K562 (cell line): ENCODE data around the gene EXTL1. TPM values are rescaled to one million over a fixed set of nuclear protein-coding genes. Genes with fewer than 3 reads are reported as not detected.

ENCODE experiments used
- ATAC-seq: fragments of 200-7000 bp; cut with Tn5 transposase; 3 replicates; pipeline ENCODE4 v1.9.1; 2020; ENCODE audit warnings: moderate library complexity
- BruUV-seq: library from RNA; stranded (reverse); fragments of 400-500 nt; replicated peaks from 2 replicates; lab custom pipeline; 2021; lab: Mats Ljungman, UMichigan
- CTCF ChIA-PET: fragments of 300-600 bp; formaldehyde crosslinking; extraction: SDS; loops from one replicate; lab custom pipeline; 2021; ENCODE audit warnings: low intra/inter-chr PET ratio; lab: Yijun Ruan, JAX
- POLR2A ChIA-PET: fragments of 300-600, 350-650 bp; sonication (Branson Sonifier 250); formaldehyde crosslinking; extraction: SDS; loops from one replicate; lab custom pipeline; 2021; ENCODE audit warnings: antibody characterized with exemption, inconsistent platforms; lab: Yijun Ruan, JAX
- DNase-seq, 4 experiments: peaks; one replicate each; pipeline versions ENCODE4 v3.0.0 to v3.0.0-alpha.2; 2011 to 2018; ENCODE audit warnings: low spot score in 3 of 4, mixed read lengths in 3 of 4; ENCODE audit errors: extremely low read depth in 1 of 4
- FAIRE-seq: peaks from 2 replicates; lab custom pipeline; 2011; peaks lifted over from hg19 to GRCh38; lab: Jason Lieb, UNC
- H2AFZ ChIP-seq: 2 replicates; pipeline ENCODE4 v1.6.0; 2011; ENCODE audit warnings: low read depth, low read length, control low read depth, inconsistent platforms
- H3K27ac ChIP-seq: fragments of 200-600 bp; 3 replicates; pipeline ENCODE4 v1.8.0; 2011; ENCODE audit warnings: low read depth, mild to moderate bottlenecking, control low read depth, inconsistent platforms, low read length, moderate library complexity, mixed read lengths; ENCODE audit errors: extremely low read depth
- H3K27me3 ChIP-seq, 2 experiments: fragments of 300-600 bp in 1 of 2; 2 replicates in 1 of 2; 3 replicates in 1 of 2; pipeline versions ENCODE4 v1.6.0 to v1.8.0; 2011; ENCODE audit warnings: inconsistent platforms in 2 of 2, low read length in 2 of 2, mild to moderate bottlenecking in 1 of 2, mixed read lengths in 1 of 2, moderate library complexity in 1 of 2; ENCODE audit not compliant: control insufficient read depth in 2 of 2, insufficient read depth in 2 of 2
- H3K36me3 ChIP-seq: fragments of 300-600 bp; 3 replicates; pipeline ENCODE4 v1.8.0; 2011; ENCODE audit warnings: mild to moderate bottlenecking, low read length, inconsistent platforms; ENCODE audit not compliant: control insufficient read depth, insufficient read depth
- H3K4me1 ChIP-seq, 2 experiments: fragments of 200-600 bp in 1 of 2; replicated peaks in 1 of 2; 2 replicates in 1 of 2; 3 replicates in 1 of 2; pipeline versions ENCODE4 v1.5.1 to v1.8.0; 2011; ENCODE audit warnings: inconsistent platforms in 2 of 2, low read length in 2 of 2, mild to moderate bottlenecking in 1 of 2, mixed read lengths in 1 of 2, moderate library complexity in 1 of 2; ENCODE audit not compliant: control insufficient read depth in 2 of 2, insufficient read depth in 2 of 2
- H3K4me2 ChIP-seq: 2 replicates; pipeline ENCODE4 v1.6.1; 2011; ENCODE audit warnings: low read length, control low read depth, inconsistent platforms, mixed read lengths; ENCODE audit not compliant: insufficient read depth
- H3K4me3 ChIP-seq: fragments of 200-600 bp; sonication (generic), shearing (Covaris generic); 2 replicates; pipeline ENCODE4 v1.5.1; 2016; ENCODE audit warnings: control low read depth, inconsistent platforms
- H3K79me2 ChIP-seq: fragments of 200-600 bp; 3 replicates; pipeline ENCODE4 v1.8.0; 2011; ENCODE audit warnings: low read length, inconsistent platforms; ENCODE audit not compliant: control insufficient read depth, insufficient read depth
- H3K9ac ChIP-seq, 2 experiments: 2 replicates each; pipeline versions ENCODE4 v1.6.0 to v1.6.1; 2011; ENCODE audit warnings: low read depth in 2 of 2, low read length in 2 of 2, control low read depth in 1 of 2, inconsistent platforms in 1 of 2, mild to moderate bottlenecking in 1 of 2, mixed read lengths in 1 of 2; ENCODE audit not compliant: insufficient read depth in 1 of 2
- H3K9me1 ChIP-seq: one replicate; pipeline ENCODE4 v1.6.0; 2011; ENCODE audit warnings: inconsistent platforms, mild to moderate bottlenecking, low read length, moderate library complexity; ENCODE audit not compliant: control insufficient read depth, insufficient read depth
- H3K9me3 ChIP-seq: replicated peaks from 2 replicates; pipeline ENCODE4 v1.5.1; 2011; ENCODE audit warnings: low read depth, low read length, inconsistent platforms; ENCODE audit not compliant: control insufficient read depth, insufficient read depth
- H4K20me1 ChIP-seq: replicated peaks from 2 replicates; pipeline ENCODE4 v1.6.1; 2011; ENCODE audit warnings: low read length, inconsistent platforms, mixed read lengths; ENCODE audit not compliant: control insufficient read depth, insufficient read depth
- CAMTA2 ChIP-seq: fragments of 250-450 bp; sonication (Bioruptor Pico); conservative IDR thresholded peaks from 2 replicates; pipeline ENCODE4 v1.5.1; 2022
- CSDE1 ChIP-seq, 2 experiments: fragments of 450-650 bp; IDR thresholded peaks; 2 replicates each; pipeline ENCODE4 v1.6.1; 2016; ENCODE audit warnings: mild to moderate bottlenecking in 1 of 2
- ESRRA ChIP-seq: fragments of 450-650 bp; IDR thresholded peaks from 2 replicates; pipeline ENCODE4 v1.6.1; 2014; ENCODE audit warnings: low read depth, mild to moderate bottlenecking, moderate library complexity, borderline replicate concordance
- GABPA ChIP-seq: fragments of 200-800 bp; sonication (Bioruptor generic); conservative IDR thresholded peaks from 2 replicates; pipeline ENCODE4 v1.6.1; 2016; ENCODE audit warnings: low read depth, missing genetic modification characterization, missing compliant biosample characterization
- GATAD2B ChIP-seq: fragments of 450-650 bp; IDR thresholded peaks from 2 replicates; pipeline ENCODE4 v1.6.1; 2017; ENCODE audit warnings: mild to moderate bottlenecking, borderline replicate concordance
- MEF2D ChIP-seq: conservative IDR thresholded peaks from 2 replicates; pipeline ENCODE4 v1.6.1; 2016; ENCODE audit warnings: low read depth, missing genetic modification characterization, missing compliant biosample characterization
- NCOA6 ChIP-seq: fragments of 450-650 bp; IDR thresholded peaks from 2 replicates; pipeline ENCODE4 v1.6.1; 2017; ENCODE audit warnings: mild to moderate bottlenecking
- NFE2 ChIP-seq: IDR thresholded peaks from 2 replicates; pipeline ENCODE4 v1.6.1; 2014; ENCODE audit warnings: antibody characterized with exemption, low read depth
- ZBTB49 ChIP-seq: sonication (generic); formaldehyde crosslinking; IDR thresholded peaks from 2 replicates; pipeline ENCODE4 v1.8.0; 2022; ENCODE audit warnings: missing genetic modification reagents, mild to moderate bottlenecking, borderline replicate concordance
- ZBTB8A ChIP-seq: fragments of 450-650 bp; IDR thresholded peaks from 2 replicates; pipeline ENCODE4 v1.6.1; 2018; ENCODE audit warnings: mild to moderate bottlenecking, moderate library complexity; ENCODE audit not compliant: partially characterized antibody
- ZNF124 ChIP-seq: sonication (generic); formaldehyde crosslinking; IDR thresholded peaks from 2 replicates; pipeline ENCODE4 v1.8.1; 2022; ENCODE audit warnings: missing genetic modification reagents
- ZNF239 ChIP-seq: fragments of 250-450 bp; sonication (Bioruptor Pico); IDR thresholded peaks from 2 replicates; pipeline ENCODE4 v1.4.0; 2020; ENCODE audit warnings: mild to moderate bottlenecking
- ZNF347 ChIP-seq: fragments of 450-650 bp; formaldehyde crosslinking; IDR thresholded peaks from 2 replicates; pipeline ENCODE4 v1.4.0; 2020; ENCODE audit warnings: low read depth, mild to moderate bottlenecking, moderate library complexity
- ZNF395 ChIP-seq: fragments of 200-800 bp; sonication (Bioruptor generic); IDR thresholded peaks from 2 replicates; pipeline ENCODE4 v1.6.1; 2017; ENCODE audit warnings: missing genetic modification characterization, missing compliant biosample characterization
- WGBS: fragments of 100-300 bp; shearing (Covaris generic); methylation state at CpG from one replicate; pipeline ENCODE4 v1.1.6; 2016; ENCODE audit warnings: low coverage, mixed read lengths; ENCODE audit not compliant: insufficient coverage; ENCODE audit errors: missing lambda C conversion rate; 5-methylcytosine and 5-hydroxymethylcytosine counted together
- in situ Hi-C: fragments of 300-500 bp; cut with MboI; formaldehyde crosslinking; loops from 4 replicates; pipeline ENCODE4 v1.15.0; 2018; ENCODE audit warnings: inconsistent platforms, mixed read lengths
- intact Hi-C: fragments of 100-400 bp; cut with micrococcal nuclease; formaldehyde crosslinking; loops from 2 replicates; pipeline ENCODE4 v1.14.2; 2022
- polyA plus RNA-seq, 8 experiments: library from polyadenylated mRNA; depleted of rRNA in 4 of 8; stranded (reverse) in 5 of 8; unstranded in 3 of 8; fragments of >200 nt; fragmentation: Nextera tagmentation in 2 of 8; fragmentation: Illumina TruSeq in 1 of 8; extraction: Ambion mirVana in 2 of 8; extraction: Trizol in 1 of 8; gene quantifications; 2 replicates each; pipeline versions ENCODE4 v1.2.1 to v1.2.3, GENCODE V29; 2011 to 2014; ENCODE audit warnings: inconsistent platforms in 1 of 8, missing spikeins in 1 of 8
- total RNA-seq, 7 experiments: library from RNA; depleted of rRNA in 6 of 7; stranded (reverse); fragments of >200 nt in 6 of 7; fragmentation: Illumina TruSeq in 2 of 7; extraction: Trizol in 2 of 7; gene quantifications; 2 replicates each; pipeline versions ENCODE4 v1.2.1 to v1.2.3, GENCODE V29; 2011 to 2021; ENCODE audit warnings: low replicate concordance in 1 of 7

The EXTL1 gene
- total and polyA plus RNA-seq, 9 of the 15 experiments (the other 6 are each of a cell fraction or from before 2014, with no cell fraction given): 0.04 to 0.23 (median 0.08) TPM; not detected in 3

- POLR2A ChIA-PET: interaction anchor here (0.6 to 1.4 kb wide), 4 partner anchors 9 to 74 kb away, joined by 3 to 5 read pairs (median 4); partner anchors contain the start of gene PAFAH2
These were observed 42.4 kb upstream of the EXTL1 start for GRCh38 chr1:25979210-25979609.

GRCh38 chr1:25985171-25985570 lies 36.4 kb upstream of the EXTL1 start:
- Histone ChIP-seq H4K20me1 (no peaks in the 10 kb centered on the region), H3K27ac (no peak overlapping the region), H3K9ac (no peak overlapping the region), H3K4me1 (peaks cover 0 to under 1% of the 10 kb centered on the region in 2 experiments; a peak in 1 of 5 replicates), H3K4me3 (no peak overlapping the region), H3K27me3 (no peaks in the 10 kb centered on the region), H2AFZ (no peak overlapping the region), H3K4me2 (no peak overlapping the region), H3K79me2 (no peaks in the 10 kb centered on the region), H3K36me3 (peaks cover 45% of the 10 kb centered on the region), H3K9me3 (no peaks in the 10 kb centered on the region), H3K9me1 (no peaks in the 10 kb centered on the region)
- ChIA-PET POLR2A (no interaction called here), CTCF (interaction anchor here (0.5 kb wide), 1 partner anchor 43 kb away, joined by 5 read pairs; no protein-coding TSS in a partner anchor)
- FAIRE-seq (no peak), ATAC-seq (no peak), DNase-seq (no peak)
- intact Hi-C loops: no loop called here
- 78% methylated on average over 1 of the region's 1 CpG for WGBS
- no TSS peak for BruUV-seq
- TF ChIP-seq ZNF395 (CRISPR knock-in tag) (no peak), MEF2D (tag) (no peak), ZBTB49 (CRISPR knock-in tag) (no peak), GATAD2B (no peak), NCOA6 (no peak)
- in situ Hi-C loops: no loop called here

More at GRCh38 chr1:25979210-25979609, 42.4 kb upstream of the EXTL1 start:
- Histone ChIP-seq H3K27ac (peak overlapping the region; percentile 2; the same call in 1 of the 3 replicates), H4K20me1 (no peaks in the 10 kb centered on the region), H3K9me3 (no peaks in the 10 kb centered on the region), H3K4me2 (no peak overlapping the region), H3K27me3 (no peaks in the 10 kb centered on the region), H3K9ac (no peak overlapping the region; a peak in 1 of 4 replicates), H3K79me2 (no peaks in the 10 kb centered on the region), H2AFZ (no peak overlapping the region), H3K4me3 (no peak overlapping the region), H3K4me1 (peaks cover 4 to 14% of the 10 kb centered on the region in 2 experiments; a peak in 3 of 5 replicates)
- 49% methylated on average over 7 of the region's 7 CpGs for WGBS
- FAIRE-seq (no peak), ATAC-seq (no peak; the same call in 2 of the 3 replicates), DNase-seq (no peak)
- in situ Hi-C loops (no loop called here), intact Hi-C loops (no loop called here)
- BruUV-seq: no TSS peak
- TF ChIP-seq ZBTB8A (no peak), ZNF124 (CRISPR knock-in tag) (no peak), GABPA (tag) (no peak), ESRRA (peak; percentile 62; the same call in 1 of the 2 replicates), ZNF239 (no peak), ZNF347 (CRISPR knock-in tag) (no peak), CSDE1 (IDR thresholded peaks at IDR 0.05) (no peak), NFE2 (0 out of 2 replicates have a peak, but pooled peaks have one; percentile 9), CAMTA2 (no peak)
- TF ChIP-seq, all 486 proteins: peak for 2
- CTCF ChIA-PET: interaction anchor here (0.6 kb wide), 1 partner anchor 311 kb away, joined by 3 read pairs; no protein-coding TSS in a partner anchor
- Histone ChIP-seq H3K36me3 (peaks cover 39% of the 10 kb centered on the region), H3K9me1 (no peaks in the 10 kb centered on the region)
